HG03060 (cell line): ENCODE data around the gene WWP2.
"Not testable (repeated sequence)": the region's sequence is repeated elsewhere in the genome, so short reads cannot be mapped to it uniquely, and the experiment has no call there.

Experiments
- ATAC-seq: cut with Tn5 transposase; IDR thresholded peaks from one replicate; pipeline ENCODE4 v1.9.1; 2021; ENCODE audit warnings: low read depth, moderate number of reproducible peaks; ENCODE audit not compliant: unreplicated experiment

WWP2 gene

GRCh38 chr16:69938981-69939820 lies 177.1 kb downstream of the WWP2 start:
- ATAC-seq, result no peak

- ATAC-seq, result no peak
Measured at GRCh38 chr16:69939821-69940585, 177.9 kb downstream of the WWP2 start.

DNA sequence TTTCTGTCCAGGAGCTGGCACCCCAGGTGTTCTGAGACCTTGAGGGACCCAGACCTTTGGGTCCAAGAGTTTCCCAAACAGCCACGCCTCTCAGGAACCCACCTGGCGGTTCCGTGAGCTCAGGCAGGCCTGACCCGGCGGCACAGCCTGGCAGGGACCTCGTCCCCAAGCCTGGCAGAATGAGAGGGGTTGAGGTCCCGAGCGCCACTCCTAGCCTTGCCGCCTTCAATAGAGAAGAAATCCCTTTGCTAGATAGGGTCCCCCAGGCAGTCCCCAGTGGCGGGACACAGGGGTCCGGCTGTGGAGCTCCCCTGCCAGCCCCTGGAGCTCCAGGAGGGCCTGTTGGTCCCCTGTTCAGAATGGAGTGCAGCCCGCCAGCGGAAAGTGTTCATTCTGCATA lies 178.5 kb downstream of the WWP2 start:
- no peak for ATAC-seq

DNA sequence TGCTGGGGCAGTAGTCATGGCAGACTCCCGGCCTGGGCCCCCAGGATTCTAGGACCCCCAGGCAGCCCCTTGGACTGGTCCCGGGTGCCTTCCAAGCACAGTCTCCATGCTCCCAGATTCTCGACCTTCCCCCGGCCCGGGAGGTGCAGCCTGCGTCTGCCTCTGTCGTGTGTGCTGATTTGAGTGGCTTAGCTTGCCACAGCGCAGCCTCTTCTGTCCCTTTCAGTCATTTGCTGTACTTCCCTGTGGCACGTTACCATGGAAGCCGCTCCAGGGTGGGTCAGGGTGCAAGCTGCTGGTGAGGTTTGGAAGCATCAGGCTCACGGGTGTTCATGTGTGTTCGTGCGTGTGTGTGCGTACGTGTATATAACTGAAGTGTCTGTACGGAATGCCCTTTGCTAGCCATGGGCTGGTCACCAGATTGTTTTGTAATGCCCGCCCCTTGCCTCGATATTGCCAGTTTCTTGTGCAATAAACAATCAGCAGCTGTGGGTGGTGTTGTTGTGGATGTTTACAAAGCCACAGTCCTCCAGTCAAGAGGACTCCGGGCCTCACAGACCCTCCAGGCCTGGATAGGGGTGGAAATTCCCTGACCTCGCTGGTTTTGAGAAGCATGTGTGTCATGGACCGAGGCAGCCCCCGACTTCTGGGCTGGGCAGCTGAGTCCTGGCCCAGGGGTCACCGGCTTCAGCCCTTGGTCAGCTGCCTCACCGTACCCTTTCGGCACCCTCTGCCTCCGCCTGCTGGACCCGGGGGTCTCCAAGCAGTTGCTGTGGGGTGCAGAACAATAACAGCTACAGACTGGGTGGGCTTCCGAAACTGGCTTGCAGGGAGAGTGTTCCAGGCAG lies 179.3 kb downstream of the WWP2 start:
- ATAC-seq, result no peak

- ATAC-seq, result no peak
Measured at GRCh38 chr16:69942099-69942491, 180.0 kb downstream of the WWP2 start.

DNA sequence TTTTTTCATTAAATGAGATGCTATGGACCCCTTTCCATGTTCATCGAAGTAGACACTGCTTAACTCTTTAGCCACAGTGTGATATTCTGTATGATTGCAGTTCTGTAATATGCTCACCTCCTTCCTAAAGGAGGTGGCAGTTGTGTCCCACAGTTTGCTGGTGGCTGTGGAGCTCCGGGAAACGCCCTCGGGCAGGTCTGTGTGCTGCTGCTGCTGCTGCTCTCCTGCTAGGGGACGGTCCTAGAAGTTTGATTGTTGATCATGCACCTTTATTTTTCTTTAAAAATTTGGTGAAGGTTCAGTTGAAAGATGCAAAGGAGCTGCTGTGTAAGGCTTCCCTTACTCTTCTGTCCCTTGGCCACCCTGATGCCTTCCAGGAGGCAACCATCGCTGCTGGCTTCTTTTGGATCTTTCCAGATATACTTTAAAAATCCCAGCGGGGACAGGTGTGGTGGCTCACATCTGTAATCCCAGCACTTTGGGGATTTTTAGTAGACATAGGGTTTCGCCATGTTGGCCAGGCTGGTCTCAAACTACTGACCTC lies 180.6 kb downstream of the WWP2 start:
- no peak for ATAC-seq

GRCh38 chr16:69943241-69944036 lies 181.3 kb downstream of the WWP2 start:
- ATAC-seq, result not testable (repeated sequence)

GRCh38 chr16:69950411-69950810 lies 188.3 kb downstream of the WWP2 start:
- not testable (repeated sequence) for ATAC-seq

DNA sequence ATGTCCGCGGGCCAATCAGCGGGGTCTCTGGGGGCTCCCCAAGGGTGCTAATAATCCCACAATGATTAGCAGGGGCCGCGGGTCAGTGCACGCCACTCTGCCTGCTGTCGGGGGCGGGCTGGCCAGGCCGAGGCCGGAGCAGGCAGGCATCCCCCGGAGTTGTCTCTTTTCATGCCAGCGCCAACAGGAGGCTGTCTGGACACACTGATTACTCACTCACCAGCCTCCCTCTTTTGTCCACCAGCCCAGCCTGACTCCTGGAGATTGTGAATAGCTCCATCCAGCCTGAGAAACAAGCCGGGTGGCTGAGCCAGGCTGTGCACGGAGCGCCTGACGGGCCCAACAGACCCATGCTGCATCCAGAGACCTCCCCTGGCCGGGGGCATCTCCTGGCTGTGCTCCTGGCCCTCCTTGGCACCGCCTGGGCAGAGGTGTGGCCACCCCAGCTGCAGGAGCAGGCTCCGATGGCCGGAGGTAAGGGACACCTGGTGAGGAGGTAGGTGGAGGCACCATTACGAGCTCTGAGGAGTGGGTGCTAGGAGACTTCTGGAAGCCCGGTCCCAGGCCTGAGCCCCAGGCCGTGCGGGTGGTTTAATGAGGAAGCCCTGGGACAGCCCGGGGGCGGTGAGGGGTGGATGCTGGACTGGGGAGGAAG lies 189.0 kb downstream of the WWP2 start, which contains the start of gene CLEC18A:
CLEC18A (plus strand) TSS at position 318 of the 655 bp plus-strand sequence; CDS start at position 351, 33 bp downstream.
- ATAC-seq, result not testable (repeated sequence)

GRCh38 chr16:69951672-69952031 lies 189.5 kb downstream of the WWP2 start:
- not testable (repeated sequence) for ATAC-seq

GRCh38 chr16:69952116-69952515 lies 190.0 kb downstream of the WWP2 start:
- ATAC-seq, result not testable (repeated sequence)

DNA sequence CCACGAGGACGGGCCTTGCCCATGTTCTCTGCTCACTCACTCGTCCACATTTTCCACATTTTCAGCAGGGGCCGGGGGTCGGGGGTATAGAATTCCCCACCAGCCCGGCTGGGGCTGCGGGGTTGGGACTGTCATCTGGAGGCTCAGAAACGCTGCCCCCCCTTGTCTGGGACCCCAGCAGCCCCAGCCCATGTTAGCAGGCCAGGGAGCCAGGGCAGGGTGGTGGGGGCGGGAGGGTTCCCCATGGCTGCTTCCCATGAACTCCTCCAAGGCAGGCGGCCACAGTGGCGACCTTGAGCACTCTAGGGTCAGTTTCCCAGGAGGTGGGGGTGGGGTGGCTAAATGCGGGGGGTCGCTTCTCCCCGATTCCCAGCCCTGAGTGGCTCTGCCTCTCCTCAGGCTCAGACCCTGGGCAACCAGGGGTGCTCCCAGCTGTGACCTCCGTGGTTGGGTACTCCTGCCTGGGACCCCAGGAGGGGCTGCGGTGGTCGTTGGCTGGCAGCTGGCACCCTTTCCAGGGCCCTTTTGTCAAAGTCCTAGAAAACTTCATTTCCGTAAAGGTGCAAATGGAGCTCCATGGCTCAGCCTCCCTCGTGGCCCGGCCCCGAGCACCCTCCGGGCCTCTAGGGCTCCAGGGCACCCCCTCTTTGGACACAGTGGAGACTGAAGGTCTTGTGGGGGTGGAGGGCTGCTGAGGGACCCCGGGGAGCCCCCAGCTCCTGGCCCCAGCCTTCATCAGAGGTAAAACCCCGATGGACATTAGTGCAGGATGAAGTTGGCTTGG lies 190.6 kb downstream of the WWP2 start:
- ATAC-seq, result not testable (repeated sequence)

GRCh38 chr16:69954241-69954640 lies 192.1 kb downstream of the WWP2 start:
- not testable (repeated sequence) for ATAC-seq

- not testable (repeated sequence) for ATAC-seq
Measured at GRCh38 chr16:69963312-69963711, 201.2 kb downstream of the WWP2 start.

- ATAC-seq, result not testable (repeated sequence)
Measured at GRCh38 chr16:69964960-69965660, 203.0 kb downstream of the WWP2 start.

- not testable (repeated sequence) for ATAC-seq
Measured at GRCh38 chr16:69965661-69966054, 203.5 kb downstream of the WWP2 start.

GRCh38 chr16:69967688-69968087 lies 205.6 kb downstream of the WWP2 start:
- ATAC-seq, result not testable (repeated sequence)

GRCh38 chr16:69968125-69968524 lies 206.0 kb downstream of the WWP2 start:
- ATAC-seq, result not testable (repeated sequence)
